GM12878 (cell line): Measurements from ENCODE around the gene PLXNA4. TPM values are rescaled to one million over a fixed set of nuclear protein-coding genes. Genes with fewer than 3 reads are reported as not detected.

Experiments used
- ATAC-seq: fragments of 200-7000 bp; cut with Tn5 transposase; 3 replicates; pipeline ENCODE4 v1.9.1; 2020; ENCODE audit warnings: mild to moderate bottlenecking, moderate library complexity
- BruUV-seq: library from RNA; stranded (reverse); fragments of 400-500 nt; replicated peaks from 2 replicates; lab custom pipeline; 2021; lab: Mats Ljungman, UMichigan
- CTCF ChIA-PET: fragments of 300-600 bp; sonication (Branson Sonifier 250); formaldehyde crosslinking; extraction: SDS; loops from one replicate; lab custom pipeline; 2021; ENCODE audit warnings: inconsistent platforms; lab: Yijun Ruan, JAX
- POLR2A ChIA-PET: fragments of 350-600 bp; formaldehyde crosslinking; extraction: SDS; loops from one replicate; lab custom pipeline; 2021; ENCODE audit warnings: inconsistent platforms; lab: Charles Lee
- RAD21 ChIA-PET: fragments of 300-600 bp; sonication (Branson Sonifier 250); formaldehyde crosslinking; loops from one replicate; lab custom pipeline; 2023; ENCODE audit warnings: antibody characterized with exemption; ENCODE audit not compliant: unreplicated experiment; lab: Charles Lee
- SMC1A ChIA-PET: fragments of 300-600 bp; sonication (Branson Sonifier 250); formaldehyde crosslinking; loops from one replicate; lab custom pipeline; 2023; ENCODE audit not compliant: unreplicated experiment, uncharacterized antibody; lab: Charles Lee
- DNase-seq: peaks from one replicate; pipeline ENCODE4 v3.0.0-alpha.2; 2011; ENCODE audit warnings: low read depth, low spot score
- FAIRE-seq: peaks from 3 replicates; lab custom pipeline; 2011; peaks lifted over from hg19 to GRCh38; lab: Jason Lieb, UNC
- H2AFZ ChIP-seq: 2 replicates; pipeline ENCODE4 v1.6.0; 2011; ENCODE audit warnings: low read depth, low read length, control low read depth; ENCODE audit not compliant: control insufficient read depth
- H3K27ac ChIP-seq: 2 replicates; pipeline ENCODE4 v1.5.1; 2011; ENCODE audit warnings: control low read depth; ENCODE audit not compliant: control insufficient read depth, insufficient read depth
- H3K27me3 ChIP-seq, 2 experiments: replicated peaks in 1 of 2; 2 replicates each; pipeline versions ENCODE4 v1.6.0 to v1.6.1; 2011; ENCODE audit warnings: low read length in 1 of 2; ENCODE audit not compliant: control insufficient read depth in 2 of 2, insufficient read depth in 2 of 2
- H3K36me3 ChIP-seq, 2 experiments: 2 replicates each; pipeline ENCODE4 v1.5.1; 2011; ENCODE audit warnings: low read length in 1 of 2; ENCODE audit not compliant: control insufficient read depth in 2 of 2, insufficient read depth in 2 of 2
- H3K4me1 ChIP-seq: 2 replicates; pipeline ENCODE4 v1.6.1; 2011; ENCODE audit warnings: mild to moderate bottlenecking, low read length, moderate library complexity, mixed read lengths; ENCODE audit not compliant: control insufficient read depth, insufficient read depth
- H3K4me2 ChIP-seq: 2 replicates; pipeline ENCODE4 v1.6.0; 2011; ENCODE audit warnings: control low read depth; ENCODE audit not compliant: control insufficient read depth, insufficient read depth
- H3K4me3 ChIP-seq: fragments of 200-600 bp; sonication (generic); 2 replicates; pipeline ENCODE4 v1.5.1; 2016
- H3K79me2 ChIP-seq: 2 replicates; pipeline ENCODE4 v1.6.0; 2011; ENCODE audit warnings: low read length; ENCODE audit not compliant: control insufficient read depth, insufficient read depth
- H3K9ac ChIP-seq: 2 replicates; pipeline ENCODE4 v1.8.0; 2011; ENCODE audit warnings: low read length, control low read depth, mixed read lengths; ENCODE audit not compliant: control insufficient read depth, insufficient read depth
- H3K9me3 ChIP-seq: replicated peaks from 3 replicates; pipeline ENCODE4 v1.5.1; 2011; ENCODE audit warnings: mild to moderate bottlenecking, low read length; ENCODE audit not compliant: control insufficient read depth, insufficient read depth
- H4K20me1 ChIP-seq: 2 replicates; pipeline ENCODE4 v1.6.0; 2011; ENCODE audit not compliant: control insufficient read depth, insufficient read depth
- DPF2 ChIP-seq: fragments of 450-650 bp; IDR thresholded peaks from 2 replicates; pipeline ENCODE4 v1.6.1; 2017; ENCODE audit warnings: mild to moderate bottlenecking
- LARP7 ChIP-seq: fragments of 450-650 bp; IDR thresholded peaks from 2 replicates; pipeline ENCODE4 v1.6.1; 2017; ENCODE audit warnings: mild to moderate bottlenecking
- ZNF207 ChIP-seq: fragments of 450-650 bp; IDR thresholded peaks from 2 replicates; pipeline ENCODE4 v1.6.1; 2014; ENCODE audit warnings: antibody characterized with exemption, mild to moderate bottlenecking, borderline replicate concordance
- WGBS: methylation state at CpG from one replicate; pipeline ENCODE4 v1.1.6; 2016; ENCODE audit warnings: low lambda C conversion rate; ENCODE audit not compliant: insufficient replicate concordance, insufficient coverage; ENCODE audit errors: missing lambda C conversion rate; 5-methylcytosine and 5-hydroxymethylcytosine counted together
- in situ Hi-C: fragments of 300-500 bp; cut with MboI; formaldehyde crosslinking; loops from 9 replicates; pipeline ENCODE4 v1.14.3; 2018; ENCODE audit warnings: mixed read lengths
- intact Hi-C: fragments of 100-400 bp; cut with micrococcal nuclease; formaldehyde crosslinking; loops from one replicate; pipeline ENCODE4 v1.14.2; 2022; ENCODE audit not compliant: unreplicated experiment
- polyA plus RNA-seq, 11 experiments: library from polyadenylated mRNA; depleted of rRNA in 4 of 11; unstranded in 6 of 11; stranded (reverse) in 5 of 11; fragments of >200 nt; fragmentation: Nextera tagmentation in 4 of 11; fragmentation: Illumina TruSeq in 1 of 11; extraction: Ambion mirVana in 4 of 11; extraction: Trizol in 1 of 11; gene quantifications; 1 replicate in 1 of 11; 2 replicates in 10 of 11; pipeline versions ENCODE4 v1.2.1 to v1.2.3, GENCODE V29; 2011 to 2016; ENCODE audit warnings: inconsistent platforms in 2 of 11, missing spikeins in 2 of 11, low read depth in 1 of 11
- total RNA-seq, 4 experiments: library from RNA; depleted of rRNA in 3 of 4; stranded (reverse); fragments of >200 nt in 3 of 4; fragmentation: Illumina TruSeq in 1 of 4; extraction: Trizol in 1 of 4; gene quantifications; 2 replicates each; pipeline versions ENCODE4 v1.2.1 to v1.2.3, GENCODE V29; 2013 to 2021
- TF ChIP-seq, protein P1 (sequence below): IDR thresholded peaks from 2 replicates; pipeline ENCODE4 v1.6.1; 2011; ENCODE audit warnings: borderline replicate concordance, low read depth, mild to moderate bottlenecking, moderate library complexity, mixed read lengths, low read length; ENCODE audit not compliant: insufficient read depth; ENCODE audit errors: extremely low read length

Gene PLXNA4
- total and polyA plus RNA-seq, 10 of the 15 experiments (the other 5 are each of a cell fraction or from before 2014, with no cell fraction given), result 0.03 TPM; not detected in 9

DNA sequence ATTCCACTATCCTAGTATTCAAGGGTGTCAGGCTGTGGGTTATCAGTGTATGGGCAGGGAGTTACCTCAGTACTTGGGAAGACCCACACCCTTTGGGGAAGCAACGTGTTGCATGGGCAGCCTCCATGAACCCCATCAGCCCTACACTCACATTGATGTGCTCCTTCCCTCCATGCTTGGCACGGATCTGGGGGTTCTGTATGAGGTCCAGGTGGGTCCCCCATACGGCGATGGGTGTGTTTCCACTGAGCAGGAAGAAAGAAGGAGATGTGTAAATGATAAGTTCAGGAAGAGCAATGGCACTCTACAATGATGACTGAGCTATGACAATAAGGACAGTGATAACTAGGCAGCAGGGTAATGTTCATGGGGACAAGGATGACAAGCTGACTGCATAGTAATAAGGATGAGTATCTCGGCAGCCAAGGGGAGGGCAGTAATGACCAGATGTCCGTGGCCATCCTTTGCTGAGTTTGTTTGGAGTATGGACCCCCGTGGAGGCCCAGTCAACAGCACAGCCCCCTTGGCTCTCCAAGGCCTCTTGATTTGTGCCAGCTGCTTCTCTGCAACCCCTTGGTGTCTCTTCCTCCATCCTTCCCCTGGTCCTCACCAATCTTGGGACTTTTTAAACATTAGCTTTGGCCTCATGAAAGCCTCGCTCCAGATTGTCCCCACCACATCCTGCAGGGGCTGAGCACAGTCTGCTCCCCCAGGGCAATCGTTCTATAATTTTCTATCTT, 394.2 kb downstream of the PLXNA4 start:
- Histone ChIP-seq H3K27me3 (no peaks in the 10 kb centered on the region), H3K9me3 (no peaks in the 10 kb centered on the region; the same call in 2 of the 3 replicates), H4K20me1 (no peaks in the 10 kb centered on the region), H3K4me2 (no peak overlapping the region), H3K79me2 (no peaks in the 10 kb centered on the region), H3K9ac (no peak overlapping the region), H3K4me3 (no peak overlapping the region), H3K27ac (no peak overlapping the region), H2AFZ (no peak overlapping the region), H3K4me1 (no peaks in the 10 kb centered on the region), H3K36me3 (no peaks in the 10 kb centered on the region)
- intact Hi-C loops, result no loop called here
- BruUV-seq, result no TSS peak
- no peak for FAIRE-seq
- RAD21 ChIA-PET, result no interaction called here
- no peak for ATAC-seq
- SMC1A ChIA-PET, result no interaction called here
- CTCF ChIA-PET, result no interaction called here
- no peak for TF ChIP-seq ZNF207
- no peak for TF ChIP-seq LARP7
- TF ChIP-seq, protein P1, sequence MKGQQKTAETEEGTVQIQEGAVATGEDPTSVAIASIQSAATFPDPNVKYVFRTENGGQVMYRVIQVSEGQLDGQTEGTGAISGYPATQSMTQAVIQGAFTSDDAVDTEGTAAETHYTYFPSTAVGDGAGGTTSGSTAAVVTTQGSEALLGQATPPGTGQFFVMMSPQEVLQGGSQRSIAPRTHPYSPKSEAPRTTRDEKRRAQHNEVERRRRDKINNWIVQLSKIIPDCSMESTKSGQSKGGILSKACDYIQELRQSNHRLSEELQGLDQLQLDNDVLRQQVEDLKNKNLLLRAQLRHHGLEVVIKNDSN, result no peak
- no peak for DNase-seq
- in situ Hi-C loops, result no loop called here
- POLR2A ChIA-PET, result no interaction called here
- 4% methylated on average over 9 of the region's 9 CpGs for WGBS

DNA sequence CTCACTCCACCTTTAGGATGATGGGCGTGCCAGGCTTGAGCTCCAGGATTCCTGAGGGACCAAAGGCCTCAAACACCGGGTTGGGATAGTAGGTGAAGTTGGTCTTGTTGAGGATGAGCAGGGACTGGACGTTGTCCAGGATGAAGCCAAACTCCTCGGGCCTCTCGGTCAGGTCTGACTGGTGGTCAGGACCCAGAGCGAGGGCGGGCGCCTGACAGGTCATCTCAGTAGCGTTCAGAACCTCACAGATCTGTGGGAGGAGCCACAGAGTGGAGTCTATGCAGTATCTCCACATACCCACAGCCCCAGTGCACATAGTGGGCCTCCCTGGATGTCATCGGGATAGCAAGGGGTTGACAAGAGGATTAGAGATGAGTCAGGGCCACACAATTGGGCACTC, 394.9 kb downstream of the PLXNA4 start:
- Histone ChIP-seq H3K27ac (no peak overlapping the region), H3K4me1 (no peaks in the 10 kb centered on the region), H3K4me3 (no peak overlapping the region), H2AFZ (no peak overlapping the region), H3K27me3 (no peaks in the 10 kb centered on the region), H3K79me2 (no peaks in the 10 kb centered on the region), H4K20me1 (no peaks in the 10 kb centered on the region), H3K9ac (no peak overlapping the region)
- DNase-seq (no peak), FAIRE-seq (no peak), ATAC-seq (no peak)
- intact Hi-C loops, result no loop called here
- CTCF ChIA-PET, result no interaction called here
- POLR2A ChIA-PET, result no interaction called here
- in situ Hi-C loops, result no loop called here
- RAD21 ChIA-PET, result no interaction called here
- 12% methylated on average over 10 of the region's 10 CpGs for WGBS
- TF ChIP-seq DPF2, result no peak
- TF ChIP-seq, protein P1, result no peak
- TF ChIP-seq, all 136 proteins: peak for 0
- BruUV-seq, result no TSS peak
- H3K36me3 ChIP-seq, result no peaks in the 10 kb centered on the region
- no peak overlapping the region for H3K4me2 ChIP-seq
- no peaks in the 10 kb centered on the region; the same call in 2 of the 3 replicates for H3K9me3 ChIP-seq
- SMC1A ChIA-PET, result no interaction called here
